Endometrial microvascular endothelial cells (primary cell): ENCODE results near the gene PXMP2. TPM values are rescaled to one million over a fixed set of nuclear protein-coding genes. Genes with fewer than 3 reads are reported as not detected.

Source experiments
- in situ Hi-C: cut with HindIII; loops from 2 replicates; pipeline ENCODE4 v1.10.0; 2017; ENCODE audit warnings: low sequenced_read_pairs, low pct_unique_long_range_greater_than_20kb; ENCODE audit errors: inconsistent ontology term
- total RNA-seq: library from RNA; depleted of rRNA; stranded (reverse); fragments of >200 nt; gene quantifications from one replicate; pipeline ENCODE4 v1.2.3, GENCODE V29; 2015; ENCODE audit errors: inconsistent ontology term

PXMP2 gene
- 31.8 TPM for total RNA-seq

GRCh38 chr12:132687211-132688164 lies at the start of gene PXMP2, which contains the start of gene POLE:
Gene PXMP2 (plus strand): TSS chr12:132687587. CDS start chr12:132687671, 84 bp downstream.
Gene POLE (minus strand): TSS chr12:132687342. CDS start chr12:132687315, 27 bp downstream.
- in situ Hi-C loops: no loop called here

GRCh38 chr12:132637811-132638210 lies 49.6 kb upstream of the PXMP2 start:
- in situ Hi-C loops: no loop called here

- in situ Hi-C loops: no loop called here
Observed at GRCh38 chr12:132638541-132639408, 48.6 kb upstream of the PXMP2 start.

- in situ Hi-C loops: no loop called here
Observed at GRCh38 chr12:132639956-132640520, 47.3 kb upstream of the PXMP2 start.

GRCh38 chr12:132640936-132641335 lies 46.5 kb upstream of the PXMP2 start:
- in situ Hi-C loops: no loop called here

- in situ Hi-C loops: no loop called here
Observed at GRCh38 chr12:132641811-132642650, 45.4 kb upstream of the PXMP2 start.

- in situ Hi-C loops: no loop called here
Observed at GRCh38 chr12:132642846-132643835, 44.2 kb upstream of the PXMP2 start.

GRCh38 chr12:132646850-132647249 lies 40.5 kb upstream of the PXMP2 start:
- in situ Hi-C loops: no loop called here

GRCh38 chr12:132647858-132648257 lies 39.5 kb upstream of the PXMP2 start:
- in situ Hi-C loops: no loop called here

GRCh38 chr12:132648616-132649225 lies 38.7 kb upstream of the PXMP2 start:
- in situ Hi-C loops: no loop called here

- in situ Hi-C loops: no loop called here
Observed at GRCh38 chr12:132649226-132649945, 38.0 kb upstream of the PXMP2 start.

GRCh38 chr12:132651444-132652100 lies 35.8 kb upstream of the PXMP2 start:
- in situ Hi-C loops: no loop called here

- in situ Hi-C loops: no loop called here
Observed at GRCh38 chr12:132653567-132654290, 33.7 kb upstream of the PXMP2 start.

GRCh38 chr12:132657004-132657727 lies 30.2 kb upstream of the PXMP2 start:
- in situ Hi-C loops: no loop called here
